ENCODE data around the gene SUSD4. TPM values are rescaled to one million over a fixed set of nuclear protein-coding genes. Genes with fewer than 3 reads are reported as not detected.
"Not testable (repeated sequence)": the region's sequence is repeated elsewhere in the genome, so short reads cannot be mapped to it uniquely, and the experiment has no call there.

SUSD4 gene
- total and polyA plus RNA-seq, 12 donors: 1.5 to 26.9 (median 7.0) TPM

DNA sequence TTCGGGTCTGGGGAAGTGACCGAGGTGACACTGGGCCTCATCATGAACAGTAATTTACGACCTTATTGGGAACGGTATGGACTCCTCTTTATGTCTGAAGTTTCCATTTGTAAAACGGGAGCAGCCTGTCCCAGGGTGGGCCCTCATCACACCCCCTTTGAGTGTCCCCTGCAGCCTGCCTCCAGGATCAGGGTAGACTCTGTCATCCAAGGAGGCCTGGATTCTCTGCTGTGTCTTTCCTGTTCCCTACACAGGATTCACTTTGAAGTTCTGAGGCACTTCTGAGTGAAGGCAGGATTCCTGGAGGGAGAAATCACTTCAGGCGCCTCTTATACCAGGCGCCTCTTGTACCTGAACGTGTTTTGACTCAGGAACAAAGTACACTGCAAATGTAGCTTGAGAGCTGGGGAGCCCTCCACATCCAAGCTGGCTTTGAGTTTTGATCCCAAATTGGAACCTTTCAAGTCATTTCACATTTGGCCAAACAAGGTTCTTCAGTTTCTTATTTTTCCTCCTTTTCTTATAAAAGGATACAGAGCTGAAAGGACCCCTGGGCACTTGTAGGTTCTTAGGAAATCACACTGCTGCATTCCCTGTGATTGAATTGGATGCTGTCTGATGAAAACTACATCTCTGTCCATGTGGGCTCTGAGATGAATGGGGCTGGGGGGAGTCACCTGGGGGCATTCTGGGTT lies 106.0 kb downstream of the SUSD4 start:
- Histone ChIP-seq H3K36me3 (replicated peaks in 1 of 2) (no peaks in the 10 kb centered on the region), H3K4me3 (no peak overlapping the region), H3K27ac (no peak overlapping the region), H3K9me3 (replicated peaks in 1 of 3) (no peaks in the 10 kb centered on the region), H3K4me1 (replicated peaks in 1 of 2) (peaks cover 0 to 8% of the 10 kb centered on the region in 2 donors), H3K27me3 (no peaks in the 10 kb centered on the region)
- DNase-seq: no peak
- no peak for TF ChIP-seq POLR2A (IDR thresholded peaks at IDR 0.05)
- TF ChIP-seq, protein P1, sequence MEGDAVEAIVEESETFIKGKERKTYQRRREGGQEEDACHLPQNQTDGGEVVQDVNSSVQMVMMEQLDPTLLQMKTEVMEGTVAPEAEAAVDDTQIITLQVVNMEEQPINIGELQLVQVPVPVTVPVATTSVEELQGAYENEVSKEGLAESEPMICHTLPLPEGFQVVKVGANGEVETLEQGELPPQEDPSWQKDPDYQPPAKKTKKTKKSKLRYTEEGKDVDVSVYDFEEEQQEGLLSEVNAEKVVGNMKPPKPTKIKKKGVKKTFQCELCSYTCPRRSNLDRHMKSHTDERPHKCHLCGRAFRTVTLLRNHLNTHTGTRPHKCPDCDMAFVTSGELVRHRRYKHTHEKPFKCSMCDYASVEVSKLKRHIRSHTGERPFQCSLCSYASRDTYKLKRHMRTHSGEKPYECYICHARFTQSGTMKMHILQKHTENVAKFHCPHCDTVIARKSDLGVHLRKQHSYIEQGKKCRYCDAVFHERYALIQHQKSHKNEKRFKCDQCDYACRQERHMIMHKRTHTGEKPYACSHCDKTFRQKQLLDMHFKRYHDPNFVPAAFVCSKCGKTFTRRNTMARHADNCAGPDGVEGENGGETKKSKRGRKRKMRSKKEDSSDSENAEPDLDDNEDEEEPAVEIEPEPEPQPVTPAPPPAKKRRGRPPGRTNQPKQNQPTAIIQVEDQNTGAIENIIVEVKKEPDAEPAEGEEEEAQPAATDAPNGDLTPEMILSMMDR (IDR thresholded peaks at IDR 0.05): no peak
- intact Hi-C loops (cut with DNase I): no loop called here
- 87 to 94% (median 88%) methylated on average over 8 of the region's 8 CpGs for WGBS, 4 donors

DNA sequence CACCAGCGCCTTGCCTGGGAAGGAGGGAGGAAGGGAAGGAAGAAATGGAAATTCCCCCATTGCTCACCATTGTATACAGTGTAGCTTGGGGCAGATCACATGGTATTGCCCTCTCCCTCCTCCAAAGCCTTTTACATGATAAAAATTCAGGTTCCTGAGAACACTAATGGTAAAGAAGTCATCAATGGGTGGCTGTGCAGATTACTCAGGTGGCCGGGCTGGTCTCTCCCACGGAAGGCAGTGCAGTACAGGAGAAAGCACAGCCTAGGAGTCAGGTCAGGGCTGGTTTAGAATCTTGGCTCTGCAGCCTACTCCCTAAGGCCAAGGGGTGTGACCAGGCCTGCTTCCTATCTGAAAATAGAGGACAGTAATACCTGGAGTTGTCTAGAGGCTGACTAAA lies 107.9 kb downstream of the SUSD4 start:
- Histone ChIP-seq H3K4me3 (no peak overlapping the region), H3K27me3 (no peaks in the 10 kb centered on the region), H3K27ac (no peak overlapping the region), H3K9me3 (replicated peaks in 1 of 3) (no peaks in the 10 kb centered on the region), H3K36me3 (replicated peaks in 1 of 2) (no peaks in the 10 kb centered on the region), H3K4me1 (replicated peaks in 1 of 2) (peaks cover 0 to 8% of the 10 kb centered on the region in 2 donors)
- TF ChIP-seq, protein P1 (IDR thresholded peaks at IDR 0.05): no peak
- no peak for TF ChIP-seq POLR2A (IDR thresholded peaks at IDR 0.05)
- no peak for DNase-seq
- intact Hi-C loops (cut with DNase I): no loop called here
- WGBS, 4 donors: 92 to 98% (median 95%) methylated on average over 3 of the region's 3 CpGs

DNA sequence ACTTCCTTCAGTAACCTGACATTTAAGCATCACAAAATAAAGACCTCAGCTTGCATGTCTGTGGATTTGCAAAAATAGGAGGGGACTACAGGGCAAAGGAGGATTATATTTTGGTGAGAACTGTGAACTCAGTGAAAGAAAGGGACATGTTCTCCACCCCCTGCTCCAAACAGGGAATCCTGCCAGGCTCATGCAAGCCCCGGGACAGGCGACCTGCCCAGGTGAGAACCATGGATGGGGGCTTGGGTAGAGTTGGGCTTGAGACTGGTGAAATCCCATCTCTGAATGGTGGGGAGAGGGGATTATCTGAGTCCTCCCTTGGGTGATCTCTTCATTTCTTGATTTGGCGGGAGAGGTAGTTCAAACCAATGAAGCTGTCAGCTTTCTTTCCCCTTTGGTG lies 110.1 kb downstream of the SUSD4 start:
- Histone ChIP-seq H3K27ac (no peak overlapping the region), H3K9me3 (replicated peaks in 1 of 3) (no peaks in the 10 kb centered on the region), H3K4me1 (replicated peaks in 1 of 2) (peaks cover 0 to 7% of the 10 kb centered on the region in 2 donors), H3K27me3 (no peaks in the 10 kb centered on the region), H3K36me3 (replicated peaks in 1 of 2) (no peaks in the 10 kb centered on the region), H3K4me3 (no peak overlapping the region)
- intact Hi-C loops (cut with DNase I): no loop called here
- TF ChIP-seq, protein P1 (IDR thresholded peaks at IDR 0.05): no peak
- TF ChIP-seq POLR2A (IDR thresholded peaks at IDR 0.05): no peak
- no peak for DNase-seq
- WGBS, 4 donors: 76 to 90% (median 81%) methylated on average over 3 of the region's 3 CpGs

DNA sequence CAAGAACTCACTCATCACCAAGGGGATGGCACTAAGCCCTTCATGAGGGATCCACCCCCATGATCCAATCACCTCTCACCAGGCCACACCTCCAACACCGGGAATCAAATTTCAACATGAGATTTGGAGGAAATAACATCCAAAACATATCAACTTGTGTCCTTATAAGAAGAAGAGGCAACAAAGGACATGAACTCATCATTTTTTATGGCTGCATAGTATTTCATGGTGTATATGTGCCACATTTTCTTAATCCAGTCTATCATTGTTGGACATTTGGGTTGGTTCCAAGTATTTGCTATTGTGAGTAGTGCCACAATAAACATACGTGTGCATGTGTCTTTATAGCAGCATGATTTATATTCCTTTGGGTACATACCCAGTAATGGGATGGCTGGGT lies 112.6 kb downstream of the SUSD4 start:
- H3K36me3 ChIP-seq (replicated peaks in 1 of 2); intact Hi-C loops (cut with DNase I); H3K9me3 ChIP-seq (replicated peaks in 1 of 3); DNase-seq; H3K4me1 ChIP-seq (replicated peaks in 1 of 2); H3K4me3 ChIP-seq; H3K27me3 ChIP-seq; H3K27ac ChIP-seq: not testable (repeated sequence)
- 80 to 91% (median 84%) methylated on average over 2 of the region's 2 CpGs for WGBS, 4 donors

DNA sequence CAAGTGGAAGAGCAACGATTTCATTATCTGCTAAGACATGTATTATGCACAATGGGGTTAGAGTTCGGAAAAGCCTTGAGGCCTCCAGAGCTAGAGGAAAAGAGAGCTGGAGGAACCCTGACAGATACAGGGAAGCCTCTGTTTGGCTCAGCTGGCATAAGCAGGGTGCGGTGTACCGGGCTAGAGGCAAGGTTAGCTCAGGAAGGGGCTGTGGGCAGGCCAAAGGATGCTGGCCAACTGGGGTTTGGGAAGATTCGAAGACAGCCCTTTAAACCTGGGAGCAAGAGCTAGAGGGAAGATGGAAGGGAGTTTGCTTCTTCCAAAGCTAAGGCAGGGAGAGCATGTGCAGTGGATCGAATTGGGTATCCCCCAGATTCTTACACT lies 113.4 kb downstream of the SUSD4 start:
- intact Hi-C loops (cut with DNase I): no loop called here

More for the DNA sequence above, 113.4 kb downstream of the SUSD4 start:
- Histone ChIP-seq H3K4me1 (replicated peaks in 1 of 2) (peaks cover 0 to 3% of the 10 kb centered on the region in 2 donors), H3K27ac (no peak overlapping the region), H3K27me3 (no peaks in the 10 kb centered on the region), H3K4me3 (no peak overlapping the region), H3K36me3 (replicated peaks in 1 of 2) (no peaks in the 10 kb centered on the region), H3K9me3 (replicated peaks in 1 of 3) (no peaks in the 10 kb centered on the region)
- DNase-seq: peak in 1 of 7 donors; percentile 28
- 78 to 84% (median 81%) methylated on average over 6 of the region's 6 CpGs for WGBS, 4 donors
- no peak for TF ChIP-seq POLR2A (IDR thresholded peaks at IDR 0.05)
- TF ChIP-seq, protein P1 (IDR thresholded peaks at IDR 0.05): no peak

All from adrenal gland (tissue), 12 donors.